Coronary artery (tissue), 2 donors: Measurements from ENCODE around the gene CALM1.

Experiments
- DNase-seq: peaks from one replicate; pipeline ENCODE4 v3.0.0-alpha.2; 2017; ENCODE audit warnings: low spot score
- H3K27ac ChIP-seq, 2 donors: fragments of 200-600 bp; sonication (generic); one replicate each; pipeline ENCODE4 v1.5.1; 2016 to 2019
- H3K4me3 ChIP-seq: fragments of 200-600 bp; sonication (generic); 2 replicates; pipeline ENCODE4 v1.5.1; 2016; ENCODE audit warnings: mild to moderate bottlenecking, moderate library complexity
- TF ChIP-seq, protein P1 (sequence below): fragments of 200-600 bp; sonication (generic); IDR thresholded peaks from one replicate; pipeline ENCODE4 v1.5.1; 2019; ENCODE audit warnings: antibody characterized with exemption

CALM1 gene

DNA sequence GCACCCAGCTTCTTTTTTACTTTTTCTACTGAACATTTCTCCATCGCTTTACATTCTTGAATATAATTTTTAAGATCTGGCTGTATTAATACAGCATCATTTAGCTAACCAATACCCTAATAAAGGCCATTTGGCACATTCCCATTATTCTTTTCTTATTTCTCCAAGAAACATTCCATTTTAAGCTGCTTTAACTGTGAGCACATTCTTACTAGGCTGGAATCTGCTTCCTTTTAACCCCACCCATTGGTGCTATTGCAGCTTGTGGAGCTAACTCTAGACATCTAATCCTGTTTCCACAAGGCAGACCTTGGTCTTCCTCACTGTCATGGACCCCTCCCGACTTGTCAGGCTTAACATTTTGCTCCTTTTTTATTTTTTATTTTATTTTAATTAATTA lies 15.2 kb downstream of the CALM1 start:
- DNase-seq, result no peak
- Histone ChIP-seq H3K27ac (no peak overlapping the region), H3K4me3 (no peak overlapping the region)
- TF ChIP-seq, protein P1, sequence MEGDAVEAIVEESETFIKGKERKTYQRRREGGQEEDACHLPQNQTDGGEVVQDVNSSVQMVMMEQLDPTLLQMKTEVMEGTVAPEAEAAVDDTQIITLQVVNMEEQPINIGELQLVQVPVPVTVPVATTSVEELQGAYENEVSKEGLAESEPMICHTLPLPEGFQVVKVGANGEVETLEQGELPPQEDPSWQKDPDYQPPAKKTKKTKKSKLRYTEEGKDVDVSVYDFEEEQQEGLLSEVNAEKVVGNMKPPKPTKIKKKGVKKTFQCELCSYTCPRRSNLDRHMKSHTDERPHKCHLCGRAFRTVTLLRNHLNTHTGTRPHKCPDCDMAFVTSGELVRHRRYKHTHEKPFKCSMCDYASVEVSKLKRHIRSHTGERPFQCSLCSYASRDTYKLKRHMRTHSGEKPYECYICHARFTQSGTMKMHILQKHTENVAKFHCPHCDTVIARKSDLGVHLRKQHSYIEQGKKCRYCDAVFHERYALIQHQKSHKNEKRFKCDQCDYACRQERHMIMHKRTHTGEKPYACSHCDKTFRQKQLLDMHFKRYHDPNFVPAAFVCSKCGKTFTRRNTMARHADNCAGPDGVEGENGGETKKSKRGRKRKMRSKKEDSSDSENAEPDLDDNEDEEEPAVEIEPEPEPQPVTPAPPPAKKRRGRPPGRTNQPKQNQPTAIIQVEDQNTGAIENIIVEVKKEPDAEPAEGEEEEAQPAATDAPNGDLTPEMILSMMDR, result no peak

DNA sequence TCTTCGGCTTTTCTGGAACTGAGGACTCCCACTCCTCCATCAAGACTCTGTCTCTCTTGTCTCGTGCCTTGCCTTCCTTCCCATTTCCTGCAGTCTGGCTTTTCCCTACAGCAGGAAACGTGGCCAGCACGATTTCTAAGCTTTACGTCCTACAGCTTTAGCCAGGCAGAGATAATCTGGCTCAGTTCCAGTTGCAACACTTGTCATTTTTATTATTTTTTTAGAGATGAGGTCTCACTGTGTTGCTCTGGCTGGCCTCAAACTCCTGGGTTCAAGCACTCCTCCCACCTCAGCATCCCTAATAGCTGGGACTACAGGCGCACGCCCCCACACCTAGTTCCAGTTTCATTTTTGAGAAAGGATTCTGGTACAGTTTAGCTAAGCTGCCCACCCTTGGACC lies 19.9 kb downstream of the CALM1 start:
- Histone ChIP-seq H3K27ac (no peak overlapping the region), H3K4me3 (no peak overlapping the region)
- DNase-seq, result no peak
- TF ChIP-seq, protein P1, result no peak

DNA sequence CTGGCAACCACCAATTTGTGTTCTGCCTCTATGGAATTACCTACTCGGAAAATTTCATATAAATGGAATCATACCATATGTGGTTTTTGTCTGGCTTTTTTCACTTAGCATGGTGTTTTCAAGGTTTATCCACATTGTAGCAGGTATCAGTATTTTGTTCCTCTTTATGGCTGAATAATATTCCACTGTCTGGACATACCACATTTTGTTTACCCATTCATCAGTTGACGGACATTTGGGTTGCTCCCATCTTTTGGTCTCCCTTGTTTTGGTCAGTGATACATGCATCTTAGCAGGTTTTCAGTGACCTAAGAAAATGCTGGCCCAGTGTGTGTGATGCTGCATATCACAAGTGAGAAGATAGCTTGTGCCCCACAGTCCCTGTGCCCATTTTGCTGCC lies 21.2 kb downstream of the CALM1 start:
- no peak overlapping the region for H3K4me3 ChIP-seq
- TF ChIP-seq, protein P1, result no peak
- no peak for DNase-seq
- H3K27ac ChIP-seq, result no peak overlapping the region

DNA sequence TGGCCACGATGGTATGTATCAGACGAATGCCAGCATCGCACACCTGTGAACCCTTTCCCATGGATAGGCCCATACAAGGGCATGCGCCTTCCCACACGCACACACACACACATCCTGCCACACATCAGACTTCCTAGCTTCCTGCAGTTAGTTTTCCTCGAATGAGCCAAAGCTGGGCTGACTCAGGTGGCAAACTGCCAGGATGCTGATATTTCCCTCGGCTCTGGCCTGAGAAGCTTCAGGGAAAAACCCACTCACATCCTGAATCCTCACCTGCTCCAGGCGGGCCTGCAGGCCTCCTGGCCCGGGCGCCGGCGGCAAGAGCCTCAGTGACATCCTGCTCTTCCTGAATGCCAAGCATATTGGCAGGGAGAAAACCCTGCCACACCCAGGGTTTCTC lies 22.4 kb downstream of the CALM1 start:
- TF ChIP-seq, protein P1, result no peak
- Histone ChIP-seq H3K27ac (peak overlapping the region; percentile 68 to 70), H3K4me3 (no peak overlapping the region)
- DNase-seq, result peak; percentile 83

DNA sequence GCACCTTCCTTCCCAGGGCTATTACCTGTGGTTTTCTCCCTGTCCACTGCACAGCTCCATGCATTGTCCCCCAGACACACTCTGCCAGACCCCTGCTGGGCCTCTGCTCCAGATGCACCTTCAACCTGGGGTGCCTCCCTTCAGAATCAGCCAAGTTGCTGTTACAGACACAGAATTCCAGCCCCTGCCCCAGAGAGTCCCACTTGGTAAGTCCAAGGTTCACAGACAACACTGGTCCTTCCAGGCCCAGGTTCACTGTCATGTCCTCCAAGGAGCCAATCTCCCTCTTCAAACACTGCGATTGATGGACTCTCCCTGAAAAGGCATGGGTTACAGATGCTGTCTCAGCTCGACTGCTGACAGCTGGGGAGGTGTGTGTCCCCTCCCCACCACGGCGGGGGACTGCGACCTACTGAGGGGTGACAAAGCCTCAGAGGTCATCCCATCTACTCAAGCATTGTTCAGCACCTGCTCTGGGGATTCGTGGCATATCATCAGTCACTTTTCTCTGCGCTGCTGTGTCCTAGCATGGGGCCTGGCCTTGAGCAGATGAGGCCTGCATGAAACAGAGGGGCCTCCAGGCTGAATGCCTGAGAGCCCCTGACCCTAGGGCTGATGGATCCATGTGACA lies 24.3 kb downstream of the CALM1 start:
- no peak overlapping the region for H3K4me3 ChIP-seq
- no peak for DNase-seq
- TF ChIP-seq, protein P1, result no peak
- no peak overlapping the region for H3K27ac ChIP-seq

DNA sequence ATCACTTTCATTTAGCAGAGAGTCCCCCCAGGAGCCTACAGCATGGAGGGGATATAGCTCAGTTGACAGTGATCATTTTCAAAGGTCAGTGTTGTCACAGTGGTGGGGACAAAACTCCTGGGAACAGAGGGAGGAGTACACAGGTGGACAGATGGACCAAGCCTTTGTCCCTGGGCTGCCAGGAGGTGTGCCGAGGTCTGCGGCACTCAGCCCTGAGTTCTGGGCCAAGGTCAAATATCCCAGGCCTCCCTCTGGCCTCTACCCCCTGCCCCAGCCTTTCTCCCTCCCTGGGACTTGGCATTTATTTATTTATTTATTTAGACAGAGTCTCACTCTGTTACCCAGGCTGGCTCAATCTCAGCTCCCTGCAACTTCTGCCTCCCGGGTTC lies 24.8 kb downstream of the CALM1 start:
- no peak overlapping the region for H3K27ac ChIP-seq
- H3K4me3 ChIP-seq, result no peak overlapping the region
- DNase-seq, result no peak
- TF ChIP-seq, protein P1, result no peak

DNA sequence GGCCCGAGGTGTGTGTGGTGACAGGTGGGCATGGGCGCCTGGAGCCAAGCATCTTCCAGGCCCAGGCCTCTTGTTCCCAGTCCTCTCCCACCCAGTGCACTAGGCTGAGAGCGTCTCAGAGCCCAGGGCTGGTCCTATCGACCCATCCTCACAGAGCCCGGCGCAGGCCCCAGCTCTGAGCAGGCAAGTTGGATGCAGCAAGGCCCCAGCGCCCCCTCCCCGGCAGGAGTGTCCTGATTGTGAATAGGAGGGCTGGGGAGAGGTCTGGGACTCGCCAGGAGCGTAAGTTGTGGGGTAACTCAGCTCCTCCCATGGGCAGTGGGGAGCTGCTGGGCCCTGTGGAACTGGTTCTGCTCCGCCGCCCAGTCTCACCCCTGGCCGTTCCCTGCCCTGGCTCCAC lies 26.3 kb downstream of the CALM1 start:
- no peak for DNase-seq
- Histone ChIP-seq H3K4me3 (no peak overlapping the region), H3K27ac (no peak overlapping the region)
- TF ChIP-seq, protein P1, result no peak
